ENCODE measurements around the gene GGT6.
"Not testable (repeated sequence)": the region's sequence is repeated elsewhere in the genome, so short reads cannot be mapped to it uniquely, and the experiment has no call there.

The GGT6 gene

DNA sequence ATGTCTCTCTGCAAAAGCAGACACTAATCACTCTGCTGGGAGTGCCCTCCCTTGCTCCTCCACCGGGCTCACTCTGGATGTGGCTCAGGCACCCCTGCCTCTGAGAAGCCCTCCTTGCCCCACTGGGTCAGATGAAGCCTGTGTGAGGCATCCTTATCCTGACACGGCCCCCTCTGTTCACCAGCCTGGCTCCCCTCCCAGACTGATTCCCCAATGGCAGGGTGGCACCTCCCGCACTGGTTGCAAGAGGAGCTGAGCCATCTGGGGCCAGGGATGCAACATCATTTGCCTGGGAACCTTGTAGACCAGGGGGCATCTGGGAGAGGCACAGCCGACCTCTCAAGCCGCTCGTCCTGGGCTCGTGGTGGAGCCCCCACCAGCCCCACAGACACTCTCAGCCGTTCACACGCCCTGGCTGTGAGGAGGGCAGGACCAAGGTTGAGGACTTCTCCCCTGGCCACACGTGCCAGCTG, 30.6 kb upstream of the GGT6 start:
- Histone ChIP-seq H3K4me1 (ENCODE audit: control insufficient read depth in 1 of 2, insufficient read depth in 2 of 2, low read length in 2 of 2) (no peaks in the 10 kb centered on the region), H3K4me3 (ENCODE audit: low read depth in 1 of 2, low read length in 2 of 2) (no peak overlapping the region), H3K9me3 (ENCODE audit: control insufficient read depth in 1 of 2, low read length in 2 of 2) (no peaks in the 10 kb centered on the region), H3K27me3 (ENCODE audit: low read depth, low read length) (no peaks in the 10 kb centered on the region), H3K36me3 (ENCODE audit: control insufficient read depth in 1 of 2, insufficient read depth in 2 of 2, low read length in 2 of 2) (no peaks in the 10 kb centered on the region), H3K27ac (ENCODE audit: low read length) (no peak overlapping the region)

DNA sequence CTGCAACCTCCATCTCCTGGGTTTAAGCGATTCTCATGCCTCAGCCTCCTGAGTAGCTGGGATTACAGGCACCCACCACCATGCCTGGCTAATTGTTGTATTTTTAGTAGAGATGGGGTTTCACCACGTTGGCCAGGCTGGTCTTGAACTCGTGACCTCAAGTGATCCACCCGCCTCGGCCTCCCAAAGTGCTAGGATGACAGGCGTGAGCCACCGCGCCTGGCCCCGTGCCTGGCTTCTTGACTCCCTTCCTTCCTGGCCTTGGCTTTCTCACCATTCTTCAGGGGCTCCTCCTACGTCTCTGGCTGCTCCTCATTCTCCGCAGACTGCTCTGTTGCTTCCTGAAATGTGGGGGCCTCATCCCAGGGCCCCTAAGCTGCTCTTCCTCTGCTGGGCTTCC, 29.7 kb upstream of the GGT6 start:
- H3K27ac ChIP-seq (ENCODE audit: low read length); H3K36me3 ChIP-seq (ENCODE audit: control insufficient read depth in 1 of 2, insufficient read depth in 2 of 2, low read length in 2 of 2); H3K4me3 ChIP-seq (ENCODE audit: low read depth in 1 of 2, low read length in 2 of 2); H3K27me3 ChIP-seq (ENCODE audit: low read depth, low read length); H3K9me3 ChIP-seq (ENCODE audit: control insufficient read depth in 1 of 2, low read length in 2 of 2); H3K4me1 ChIP-seq (ENCODE audit: control insufficient read depth in 1 of 2, insufficient read depth in 2 of 2, low read length in 2 of 2): not testable (repeated sequence)

DNA sequence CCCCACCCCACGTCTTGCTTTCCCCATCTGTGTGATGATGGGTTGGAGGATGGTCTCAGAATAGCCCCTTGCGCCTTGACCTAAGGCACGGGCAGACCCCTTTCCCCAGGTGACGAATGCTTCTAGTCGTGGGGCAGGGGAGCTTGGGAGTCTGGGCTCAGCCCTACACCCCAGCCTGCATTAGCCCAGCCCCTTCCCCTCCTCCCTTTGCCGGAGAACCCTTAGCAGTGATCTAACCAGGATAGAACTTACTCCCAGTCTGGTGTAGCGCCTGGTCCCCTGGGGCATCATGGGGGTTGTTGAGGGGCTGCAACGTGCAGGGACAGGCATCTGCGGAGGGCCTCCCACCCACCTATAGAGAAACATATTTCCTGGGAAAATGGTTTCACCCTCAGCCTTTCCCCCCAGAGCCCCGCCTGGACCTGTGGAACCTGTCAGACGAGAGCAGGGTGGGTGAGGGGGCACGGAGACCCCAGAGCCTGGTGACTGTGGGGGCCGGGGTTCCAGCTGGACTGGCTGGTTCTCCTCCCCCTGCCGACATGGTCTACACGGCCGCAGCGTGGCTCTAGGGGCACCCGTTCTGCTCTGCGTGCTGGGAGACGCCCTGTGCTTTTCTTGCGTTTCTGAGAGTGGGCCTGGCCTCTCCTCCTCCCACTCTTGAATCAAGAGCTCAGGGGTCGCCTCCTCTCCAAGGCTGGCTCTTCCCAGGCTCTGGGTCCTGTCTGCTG, 28.7 kb upstream of the GGT6 start:
- Histone ChIP-seq H3K9me3 (ENCODE audit: control insufficient read depth in 1 of 2, low read length in 2 of 2) (no peaks in the 10 kb centered on the region), H3K27me3 (ENCODE audit: low read depth, low read length) (peaks cover 8% of the 10 kb centered on the region), H3K36me3 (ENCODE audit: control insufficient read depth in 1 of 2, insufficient read depth in 2 of 2, low read length in 2 of 2) (no peaks in the 10 kb centered on the region), H3K4me3 (ENCODE audit: low read depth in 1 of 2, low read length in 2 of 2) (no peak overlapping the region), H3K4me1 (ENCODE audit: control insufficient read depth in 1 of 2, insufficient read depth in 2 of 2, low read length in 2 of 2) (peaks cover 0 to 9% of the 10 kb centered on the region in 2 donors), H3K27ac (ENCODE audit: low read length) (no peak overlapping the region)

DNA sequence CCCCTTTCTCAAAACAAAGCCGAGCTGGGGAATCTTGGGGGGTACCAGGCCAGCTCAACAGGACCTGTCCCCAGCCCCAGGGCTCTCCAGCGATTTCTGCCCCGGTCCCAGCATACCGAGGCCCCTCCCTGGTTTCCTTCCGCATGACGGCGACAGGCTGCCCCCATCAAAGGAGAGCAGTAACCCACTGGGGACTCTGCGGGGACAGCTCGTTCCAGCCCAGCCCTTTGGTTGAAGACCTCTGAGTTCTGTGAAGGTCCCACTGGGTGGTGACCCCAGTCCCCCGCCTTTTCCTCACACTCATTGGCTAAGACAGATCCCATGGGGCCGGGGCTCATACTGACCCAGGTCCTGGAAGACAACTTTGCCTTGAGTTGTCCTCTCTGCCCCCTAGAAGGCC, 28.0 kb upstream of the GGT6 start:
- peaks cover 0 to 16% of the 10 kb centered on the region in 2 donors for H3K4me1 ChIP-seq (ENCODE audit: control insufficient read depth in 1 of 2, insufficient read depth in 2 of 2, low read length in 2 of 2)
- H3K27me3 ChIP-seq (ENCODE audit: low read depth, low read length), result peaks cover 15% of the 10 kb centered on the region
- no peak overlapping the region for H3K27ac ChIP-seq (ENCODE audit: low read length)
- no peaks in the 10 kb centered on the region for H3K9me3 ChIP-seq (ENCODE audit: control insufficient read depth in 1 of 2, low read length in 2 of 2)
- H3K4me3 ChIP-seq (ENCODE audit: low read depth in 1 of 2, low read length in 2 of 2), result no peak overlapping the region
- no peaks in the 10 kb centered on the region for H3K36me3 ChIP-seq (ENCODE audit: control insufficient read depth in 1 of 2, insufficient read depth in 2 of 2, low read length in 2 of 2)

DNA sequence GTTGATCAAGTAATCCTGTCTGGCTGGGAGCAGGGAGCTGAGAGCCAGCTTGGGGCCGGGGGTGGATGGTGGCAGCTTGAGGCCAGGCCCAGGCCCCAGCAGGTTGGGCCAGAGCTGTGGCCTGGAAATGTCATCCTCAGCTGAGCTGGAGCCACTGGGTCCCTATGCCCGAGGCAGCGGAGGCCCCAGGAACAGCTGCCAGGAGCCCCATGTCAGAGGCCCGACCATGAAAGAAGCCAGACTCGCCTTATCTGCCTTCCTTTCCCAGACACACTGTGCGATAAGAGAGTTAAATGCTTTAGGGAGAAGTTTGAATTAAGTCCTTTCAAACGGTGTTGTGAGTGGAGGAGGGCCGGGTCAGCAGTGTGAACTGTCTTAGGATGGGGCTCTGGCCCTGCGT, 27.4 kb upstream of the GGT6 start:
- H3K27ac ChIP-seq (ENCODE audit: low read length), result no peak overlapping the region
- H3K27me3 ChIP-seq (ENCODE audit: low read depth, low read length), result peaks cover 19% of the 10 kb centered on the region
- H3K9me3 ChIP-seq (ENCODE audit: control insufficient read depth in 1 of 2, low read length in 2 of 2), result no peaks in the 10 kb centered on the region
- peaks cover 0 to 19% of the 10 kb centered on the region in 2 donors for H3K4me1 ChIP-seq (ENCODE audit: control insufficient read depth in 1 of 2, insufficient read depth in 2 of 2, low read length in 2 of 2)
- H3K4me3 ChIP-seq (ENCODE audit: low read depth in 1 of 2, low read length in 2 of 2), result no peak overlapping the region
- H3K36me3 ChIP-seq (ENCODE audit: control insufficient read depth in 1 of 2, insufficient read depth in 2 of 2, low read length in 2 of 2), result no peaks in the 10 kb centered on the region

DNA sequence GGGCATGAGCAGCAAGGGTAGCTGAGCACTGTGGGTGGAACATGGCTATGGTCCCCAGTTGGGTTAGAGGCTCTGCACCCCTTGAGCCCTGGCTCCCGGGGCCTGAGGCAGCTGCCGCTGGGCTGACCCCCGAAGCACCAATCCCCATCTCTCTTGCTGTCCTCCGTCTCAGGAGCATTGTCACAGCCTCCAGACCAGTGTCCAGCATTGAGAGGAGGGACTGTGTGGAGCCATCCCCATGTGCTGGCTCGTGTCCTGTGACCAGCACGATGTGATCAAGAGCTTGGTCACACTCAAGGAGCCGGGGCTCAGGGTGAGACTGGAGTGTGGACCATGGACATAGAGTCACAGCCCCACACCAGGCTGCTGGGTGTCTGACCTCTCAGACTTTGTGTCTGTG, 26.8 kb upstream of the GGT6 start:
- Histone ChIP-seq H3K4me3 (ENCODE audit: low read depth in 1 of 2, low read length in 2 of 2) (no peak overlapping the region), H3K4me1 (ENCODE audit: control insufficient read depth in 1 of 2, insufficient read depth in 2 of 2, low read length in 2 of 2) (peaks cover 0 to 19% of the 10 kb centered on the region in 2 donors), H3K36me3 (ENCODE audit: control insufficient read depth in 1 of 2, insufficient read depth in 2 of 2, low read length in 2 of 2) (no peaks in the 10 kb centered on the region), H3K9me3 (ENCODE audit: control insufficient read depth in 1 of 2, low read length in 2 of 2) (no peaks in the 10 kb centered on the region), H3K27me3 (ENCODE audit: low read depth, low read length) (peaks cover 25% of the 10 kb centered on the region), H3K27ac (ENCODE audit: low read length) (no peak overlapping the region)

DNA sequence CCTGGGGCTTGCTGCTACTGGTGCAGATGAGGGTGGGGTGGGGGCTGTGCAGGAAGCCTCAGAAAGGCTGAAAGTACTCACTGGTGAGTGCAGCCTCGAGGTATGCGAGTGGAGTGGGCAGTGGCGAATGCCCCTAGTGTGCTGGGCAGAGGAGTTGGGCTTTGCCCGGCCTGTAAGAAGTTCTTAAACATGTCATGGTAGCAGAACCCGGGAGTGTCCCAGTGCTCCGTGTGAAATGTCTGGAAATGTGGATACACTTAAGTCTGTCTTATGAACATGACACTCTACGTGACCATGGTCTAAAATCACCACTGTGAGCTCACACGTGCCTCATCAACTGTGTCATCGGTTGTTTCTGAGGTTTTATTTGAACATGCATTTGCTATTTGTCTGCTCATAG, 25.7 kb upstream of the GGT6 start:
- Histone ChIP-seq H3K27me3 (ENCODE audit: low read depth, low read length) (peaks cover 29% of the 10 kb centered on the region), H3K4me1 (ENCODE audit: control insufficient read depth in 1 of 2, insufficient read depth in 2 of 2, low read length in 2 of 2) (peaks cover 0 to 19% of the 10 kb centered on the region in 2 donors), H3K4me3 (ENCODE audit: low read depth in 1 of 2, low read length in 2 of 2) (no peak overlapping the region), H3K9me3 (ENCODE audit: control insufficient read depth in 1 of 2, low read length in 2 of 2) (no peaks in the 10 kb centered on the region), H3K36me3 (ENCODE audit: control insufficient read depth in 1 of 2, insufficient read depth in 2 of 2, low read length in 2 of 2) (no peaks in the 10 kb centered on the region), H3K27ac (ENCODE audit: low read length) (no peak overlapping the region)

DNA sequence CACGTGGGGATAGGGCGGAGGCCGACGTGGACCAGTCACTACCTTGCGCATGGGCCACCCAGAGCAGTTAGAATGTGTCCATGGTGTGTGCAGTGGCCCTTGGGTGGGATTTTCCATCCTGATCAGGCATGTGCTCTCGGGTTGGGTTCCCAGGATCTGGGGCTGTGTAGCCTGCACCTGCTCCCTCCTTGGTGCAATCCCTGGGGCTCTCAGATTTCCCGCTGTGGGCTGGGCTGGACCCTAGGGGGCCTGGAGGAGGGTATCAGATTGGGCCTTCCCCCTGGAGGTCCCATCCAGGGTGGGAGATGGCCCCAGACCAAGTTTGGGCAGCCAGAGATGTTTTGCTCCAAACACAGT, 25.2 kb upstream of the GGT6 start:
- no peak overlapping the region for H3K4me3 ChIP-seq (ENCODE audit: low read depth in 1 of 2, low read length in 2 of 2)
- no peaks in the 10 kb centered on the region for H3K9me3 ChIP-seq (ENCODE audit: control insufficient read depth in 1 of 2, low read length in 2 of 2)
- H3K27ac ChIP-seq (ENCODE audit: low read length), result no peak overlapping the region
- H3K36me3 ChIP-seq (ENCODE audit: control insufficient read depth in 1 of 2, insufficient read depth in 2 of 2, low read length in 2 of 2), result no peaks in the 10 kb centered on the region
- H3K4me1 ChIP-seq (ENCODE audit: control insufficient read depth in 1 of 2, insufficient read depth in 2 of 2, low read length in 2 of 2), result peaks cover 0 to 19% of the 10 kb centered on the region in 2 donors
- peaks cover 29% of the 10 kb centered on the region for H3K27me3 ChIP-seq (ENCODE audit: low read depth, low read length)

DNA sequence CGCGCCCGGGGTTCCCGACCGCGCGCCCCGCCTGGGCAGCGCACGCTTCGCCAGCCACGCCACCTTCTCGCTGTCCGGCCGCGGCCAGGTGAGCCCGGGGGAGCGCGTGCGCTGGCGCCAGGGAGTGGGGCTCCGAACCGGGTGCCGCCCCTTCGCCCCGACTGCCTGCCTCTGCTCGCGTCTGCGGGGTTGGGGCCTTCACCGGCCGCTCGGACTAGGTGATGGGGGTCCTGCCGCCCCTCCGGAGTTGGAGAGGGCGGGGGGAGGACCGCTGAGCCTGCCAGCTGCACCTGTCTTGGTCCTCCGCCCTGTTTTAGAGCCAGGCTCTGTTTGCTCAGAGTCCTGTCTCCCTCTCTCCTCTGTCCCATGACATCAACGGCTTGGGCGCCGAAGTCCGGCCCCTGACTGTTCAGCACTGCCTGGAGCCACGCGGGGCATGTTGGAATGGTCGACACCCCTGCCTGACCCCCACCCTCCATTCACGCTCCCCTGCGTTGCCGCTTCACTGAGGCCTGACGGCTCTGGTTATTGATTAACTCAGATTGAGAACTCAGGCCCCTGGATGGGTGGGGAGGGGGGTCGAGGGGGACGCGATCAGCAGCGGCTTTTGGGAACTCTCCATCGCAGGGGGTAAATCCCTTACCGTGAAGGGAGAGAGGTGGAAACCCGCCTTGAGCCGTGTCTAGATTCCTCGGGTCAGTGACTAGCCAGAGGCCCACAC, 24.7 kb upstream of the GGT6 start:
- Histone ChIP-seq H3K4me1 (ENCODE audit: control insufficient read depth in 1 of 2, insufficient read depth in 2 of 2, low read length in 2 of 2) (peaks cover 0 to 19% of the 10 kb centered on the region in 2 donors), H3K9me3 (ENCODE audit: control insufficient read depth in 1 of 2, low read length in 2 of 2) (no peaks in the 10 kb centered on the region), H3K27ac (ENCODE audit: low read length) (no peak overlapping the region), H3K4me3 (ENCODE audit: low read depth in 1 of 2, low read length in 2 of 2) (peak overlapping the region in 1 of 2 donors; percentile 62), H3K36me3 (ENCODE audit: control insufficient read depth in 1 of 2, insufficient read depth in 2 of 2, low read length in 2 of 2) (no peaks in the 10 kb centered on the region), H3K27me3 (ENCODE audit: low read depth, low read length) (peaks cover 29% of the 10 kb centered on the region)

DNA sequence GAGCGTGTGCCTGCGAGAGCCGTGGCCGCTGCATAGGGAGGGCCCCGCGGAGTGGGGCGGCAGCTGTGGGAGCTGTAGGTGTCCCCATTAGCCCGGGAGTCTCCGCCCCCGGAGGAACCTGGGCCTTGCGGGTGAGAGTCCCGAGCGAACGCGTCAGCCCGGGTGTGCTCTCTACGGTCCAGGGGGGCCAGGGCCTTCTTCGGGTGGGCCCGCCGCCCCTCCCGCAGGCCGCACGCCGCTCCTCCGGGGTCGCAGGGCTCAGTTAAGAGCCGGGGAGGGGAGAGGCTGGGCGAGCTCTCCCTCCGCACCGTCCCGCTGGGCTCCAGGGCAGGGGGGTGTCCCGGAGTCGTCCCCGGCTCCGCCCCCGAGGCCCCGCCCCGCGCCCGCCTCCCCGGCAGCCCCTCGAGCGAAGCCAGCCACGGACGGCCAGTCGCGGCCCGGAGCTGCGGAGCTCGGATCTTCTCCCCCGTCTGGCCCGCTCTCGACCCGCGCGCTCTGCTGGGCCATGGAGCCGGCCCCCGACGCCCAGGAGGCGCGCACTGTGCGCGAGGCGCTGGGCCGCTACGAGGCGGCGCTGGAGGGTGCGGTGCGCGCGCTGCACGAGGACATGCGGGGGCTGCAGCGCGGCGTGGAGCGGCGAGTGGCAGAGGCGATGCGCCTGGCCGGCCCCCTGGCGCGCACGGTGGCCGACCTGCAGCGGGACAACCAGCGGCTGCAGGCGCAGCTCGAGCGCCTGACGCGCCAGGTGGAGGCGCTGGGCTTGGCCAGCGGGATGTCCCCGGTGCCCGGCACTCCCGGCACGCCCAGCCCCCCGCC, 23.9 kb upstream of the GGT6 start, which contains the start of gene SMTNL2:
Gene SMTNL2, plus strand, starts transcription at position 429 of the 816 bp plus-strand sequence. Its CDS starts 77 bp downstream, at position 506.
- no peak within 1 kb of the TSS for H3K27ac ChIP-seq (ENCODE audit: low read length)

DNA sequence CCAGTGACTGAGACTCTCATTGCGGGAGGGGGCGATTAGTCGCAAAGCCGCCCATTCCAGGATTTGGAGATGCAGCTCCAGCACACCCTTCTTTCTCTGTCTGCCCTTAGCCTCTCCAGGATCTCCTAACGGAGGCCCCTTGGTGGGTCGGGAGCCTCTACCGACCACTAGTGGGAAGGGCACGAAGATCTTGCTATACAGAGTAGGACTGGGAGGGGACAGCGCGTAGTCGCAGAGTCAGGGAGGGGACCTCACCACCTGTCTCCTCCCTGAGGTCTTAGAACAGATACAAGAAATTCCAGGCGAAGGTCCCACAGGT, 23.4 kb upstream of the GGT6 start:
- peaks cover 0 to 19% of the 10 kb centered on the region in 2 donors for H3K4me1 ChIP-seq (ENCODE audit: control insufficient read depth in 1 of 2, insufficient read depth in 2 of 2, low read length in 2 of 2)
- no peaks in the 10 kb centered on the region for H3K36me3 ChIP-seq (ENCODE audit: control insufficient read depth in 1 of 2, insufficient read depth in 2 of 2, low read length in 2 of 2)
- H3K27me3 ChIP-seq (ENCODE audit: low read depth, low read length), result peaks cover 29% of the 10 kb centered on the region
- no peak overlapping the region for H3K27ac ChIP-seq (ENCODE audit: low read length)
- H3K4me3 ChIP-seq (ENCODE audit: low read depth in 1 of 2, low read length in 2 of 2), result peak overlapping the region; percentile 18 to 62
- H3K9me3 ChIP-seq (ENCODE audit: control insufficient read depth in 1 of 2, low read length in 2 of 2), result no peaks in the 10 kb centered on the region

More for the DNA sequence above, 23.9 kb upstream of the GGT6 start, which contains the start of gene SMTNL2:
- Histone ChIP-seq H3K4me1 (ENCODE audit: control insufficient read depth in 1 of 2, insufficient read depth in 2 of 2, low read length in 2 of 2) (peaks cover 0 to 19% of the 10 kb centered on the region in 2 donors), H3K9me3 (ENCODE audit: control insufficient read depth in 1 of 2, low read length in 2 of 2) (no peaks in the 10 kb centered on the region), H3K36me3 (ENCODE audit: control insufficient read depth in 1 of 2, insufficient read depth in 2 of 2, low read length in 2 of 2) (no peaks in the 10 kb centered on the region), H3K4me3 (ENCODE audit: low read depth in 1 of 2, low read length in 2 of 2) (peak within 1 kb of the TSS; percentile 18 to 62), H3K27me3 (ENCODE audit: low read depth, low read length) (peaks cover 29% of the 10 kb centered on the region)
